IPS-18c (cell line): ENCODE measurements around the gene MAP2K3.
"Not testable (repeated sequence)": the region's sequence is repeated elsewhere in the genome, so short reads cannot be mapped to it uniquely, and the experiment has no call there.

ENCODE experiments used
- H3K4me3 ChIP-seq: 2 replicates; pipeline ENCODE4 v1.7.0; 2013; ENCODE audit warnings: low read depth, mild to moderate bottlenecking, low read length, moderate library complexity; ENCODE audit not compliant: insufficient read depth
- H3K9me3 ChIP-seq: one replicate; pipeline ENCODE4 v1.6.1; 2013; ENCODE audit warnings: mild to moderate bottlenecking, low read length, moderate library complexity; ENCODE audit not compliant: control insufficient read depth, insufficient read depth

MAP2K3 gene

DNA sequence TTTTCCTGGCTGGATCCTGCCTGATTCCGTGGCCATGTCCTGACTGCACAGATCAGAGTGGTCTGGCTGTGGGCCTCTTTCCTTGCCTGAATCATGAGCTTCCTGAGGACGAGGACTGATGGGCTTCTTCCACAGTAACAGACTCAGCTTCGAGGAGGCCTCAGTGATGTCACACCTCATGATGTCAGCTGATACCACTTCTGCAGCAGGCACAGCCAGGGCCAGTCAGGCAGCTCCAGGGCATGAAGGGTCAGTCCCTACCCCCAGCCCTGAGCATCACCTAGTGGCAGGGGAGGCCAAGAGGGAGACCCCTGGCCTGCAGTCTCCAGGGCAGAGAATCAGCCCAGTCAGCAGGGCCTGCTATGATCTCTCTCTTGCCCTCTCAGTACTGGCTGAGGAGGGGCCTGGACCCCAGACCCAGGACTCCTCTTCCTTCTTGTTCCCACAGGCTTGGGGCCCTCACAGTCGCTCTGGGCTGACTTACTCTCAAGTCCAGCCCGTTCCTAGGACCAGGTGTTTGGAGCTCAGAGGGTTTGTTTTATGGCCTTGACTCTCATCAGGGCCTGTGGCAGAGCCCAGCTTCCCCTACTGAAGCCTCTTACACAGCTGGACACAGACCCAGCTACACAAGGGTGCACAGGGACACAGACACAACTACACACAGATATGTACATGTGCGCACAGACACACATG, 65.0 kb downstream of the MAP2K3 start:
- H3K9me3 ChIP-seq, H3K4me3 ChIP-seq: not testable (repeated sequence)

GRCh38 chr17:21350495-21350894, 66.0 kb downstream of the MAP2K3 start:
- not testable (repeated sequence) for H3K9me3 ChIP-seq, H3K4me3 ChIP-seq

DNA sequence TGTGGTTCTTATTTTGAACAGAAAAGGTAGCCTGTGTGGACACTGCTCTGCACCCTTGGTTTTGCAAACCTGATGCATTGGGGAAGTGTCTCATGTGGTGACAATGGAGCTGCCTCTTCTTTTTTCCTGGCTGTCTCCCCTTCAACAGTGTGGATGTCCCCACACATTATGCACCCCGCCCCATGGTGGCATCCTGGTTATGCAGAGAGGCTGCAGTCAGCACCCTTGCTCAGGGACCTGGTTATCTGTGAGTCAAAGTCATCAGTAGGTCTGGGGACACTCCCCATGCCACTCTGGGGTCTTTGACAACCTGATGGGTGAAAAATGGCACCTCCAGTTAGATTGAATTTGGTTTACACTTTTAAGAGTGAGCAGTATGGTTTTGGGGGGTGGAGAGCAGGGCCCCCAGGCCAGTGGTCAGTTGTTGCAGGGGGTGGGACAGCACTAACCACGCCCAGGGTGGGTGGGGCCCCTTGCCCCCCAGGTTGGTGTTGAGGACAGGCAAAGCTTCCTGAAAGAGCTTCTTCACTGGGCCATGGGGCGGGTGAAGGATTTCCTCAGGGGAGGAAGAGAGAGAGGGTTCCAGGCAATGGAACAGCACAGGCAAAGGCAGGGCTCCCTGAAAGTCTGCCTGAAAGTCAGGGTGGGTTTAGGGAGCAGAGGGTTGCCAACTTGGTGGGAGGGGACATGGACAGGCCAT, 67.0 kb downstream of the MAP2K3 start:
- Histone ChIP-seq H3K9me3 (no peaks in the 10 kb centered on the region), H3K4me3 (no peak overlapping the region)

DNA sequence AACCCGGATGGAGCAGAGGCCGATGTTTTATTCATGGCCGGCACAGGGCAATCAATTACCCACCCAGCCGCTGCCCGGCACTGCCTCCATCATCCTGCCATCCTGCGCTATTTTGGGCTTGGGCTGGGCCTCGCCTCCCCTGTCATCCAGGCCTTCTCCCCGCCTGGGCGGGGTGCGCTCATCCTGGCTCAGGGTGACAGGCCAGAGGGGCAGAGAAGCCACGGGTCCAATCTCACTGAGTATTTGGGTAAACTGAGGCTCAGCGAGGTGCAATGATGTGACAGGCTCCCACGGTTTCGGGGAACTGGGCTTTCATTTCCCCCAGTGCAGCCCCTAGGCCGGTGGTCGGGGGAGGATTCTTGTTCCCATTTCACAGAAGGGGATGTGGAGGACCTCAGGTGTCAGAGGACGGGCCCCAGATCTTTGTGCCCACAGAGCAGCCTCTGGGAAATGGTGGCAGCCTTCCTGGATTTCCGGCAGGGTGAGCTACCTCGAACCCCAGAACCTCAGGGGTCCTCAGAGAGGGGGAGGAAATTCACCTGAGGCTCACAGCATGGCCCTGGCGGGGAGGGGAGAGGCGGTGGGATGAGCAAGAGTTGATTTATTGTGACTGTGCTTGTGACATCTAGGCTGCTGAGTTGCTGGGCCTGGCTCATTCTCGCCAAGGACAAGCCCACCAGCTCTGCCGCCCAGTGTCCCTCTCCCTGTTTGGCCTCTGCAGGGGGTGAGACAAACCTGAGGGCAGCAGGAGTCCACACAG, 67.9 kb downstream of the MAP2K3 start:
- no peaks in the 10 kb centered on the region for H3K9me3 ChIP-seq
- no peak overlapping the region for H3K4me3 ChIP-seq

GRCh38 chr17:21352981-21353265, 68.4 kb downstream of the MAP2K3 start:
- H3K9me3 ChIP-seq: no peaks in the 10 kb centered on the region
- H3K4me3 ChIP-seq: no peak overlapping the region

DNA sequence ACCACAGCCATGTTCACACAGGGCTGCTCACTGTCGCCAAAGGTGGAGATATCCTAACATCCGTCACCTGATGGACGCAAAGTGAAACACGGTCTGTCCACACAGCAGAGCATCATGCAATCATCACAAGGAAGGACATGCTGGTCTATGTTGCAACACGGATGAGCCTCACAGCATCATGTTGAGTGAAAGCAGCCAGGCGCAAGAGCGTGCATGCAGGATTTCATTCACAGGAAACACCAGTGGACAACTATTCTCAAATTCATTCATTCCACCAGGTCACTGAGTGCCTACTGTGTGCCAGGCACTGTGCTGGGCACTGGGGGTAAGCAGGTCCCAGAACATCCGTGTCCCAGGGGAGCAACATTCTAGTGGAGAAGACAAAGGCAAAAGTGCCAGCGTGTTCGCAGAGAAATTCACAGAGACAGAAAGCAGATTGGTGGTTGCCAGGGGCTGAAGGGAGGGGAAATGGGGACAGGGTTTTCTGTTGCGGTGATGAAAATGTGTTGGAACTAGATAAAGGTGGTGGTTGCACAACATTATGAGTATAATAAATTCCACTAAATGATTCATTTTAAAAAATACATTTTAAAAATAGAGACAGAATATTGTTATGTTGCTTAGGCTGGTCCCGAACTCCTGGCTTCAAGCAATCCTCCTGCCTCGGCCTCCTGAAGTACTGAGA, 69.0 kb downstream of the MAP2K3 start:
- Histone ChIP-seq H3K4me3 (no peak overlapping the region), H3K9me3 (no peaks in the 10 kb centered on the region)

GRCh38 chr17:21354796-21355385, 70.4 kb downstream of the MAP2K3 start:
- no peaks in the 10 kb centered on the region for H3K9me3 ChIP-seq

GRCh38 chr17:21355586-21355985, 71.1 kb downstream of the MAP2K3 start:
- no peak overlapping the region for H3K4me3 ChIP-seq

More at GRCh38 chr17:21354796-21355385, 70.4 kb downstream of the MAP2K3 start:
- H3K4me3 ChIP-seq: no peak overlapping the region

GRCh38 chr17:21356537-21357127, 72.1 kb downstream of the MAP2K3 start:
- no peaks in the 10 kb centered on the region for H3K9me3 ChIP-seq
- H3K4me3 ChIP-seq: no peak overlapping the region

More at GRCh38 chr17:21355586-21355985, 71.1 kb downstream of the MAP2K3 start:
- no peaks in the 10 kb centered on the region for H3K9me3 ChIP-seq

GRCh38 chr17:21357281-21357680, 72.8 kb downstream of the MAP2K3 start:
- Histone ChIP-seq H3K4me3 (no peak overlapping the region), H3K9me3 (no peaks in the 10 kb centered on the region)

GRCh38 chr17:21357696-21358656, 73.5 kb downstream of the MAP2K3 start:
- no peak overlapping the region for H3K4me3 ChIP-seq
- no peaks in the 10 kb centered on the region for H3K9me3 ChIP-seq

DNA sequence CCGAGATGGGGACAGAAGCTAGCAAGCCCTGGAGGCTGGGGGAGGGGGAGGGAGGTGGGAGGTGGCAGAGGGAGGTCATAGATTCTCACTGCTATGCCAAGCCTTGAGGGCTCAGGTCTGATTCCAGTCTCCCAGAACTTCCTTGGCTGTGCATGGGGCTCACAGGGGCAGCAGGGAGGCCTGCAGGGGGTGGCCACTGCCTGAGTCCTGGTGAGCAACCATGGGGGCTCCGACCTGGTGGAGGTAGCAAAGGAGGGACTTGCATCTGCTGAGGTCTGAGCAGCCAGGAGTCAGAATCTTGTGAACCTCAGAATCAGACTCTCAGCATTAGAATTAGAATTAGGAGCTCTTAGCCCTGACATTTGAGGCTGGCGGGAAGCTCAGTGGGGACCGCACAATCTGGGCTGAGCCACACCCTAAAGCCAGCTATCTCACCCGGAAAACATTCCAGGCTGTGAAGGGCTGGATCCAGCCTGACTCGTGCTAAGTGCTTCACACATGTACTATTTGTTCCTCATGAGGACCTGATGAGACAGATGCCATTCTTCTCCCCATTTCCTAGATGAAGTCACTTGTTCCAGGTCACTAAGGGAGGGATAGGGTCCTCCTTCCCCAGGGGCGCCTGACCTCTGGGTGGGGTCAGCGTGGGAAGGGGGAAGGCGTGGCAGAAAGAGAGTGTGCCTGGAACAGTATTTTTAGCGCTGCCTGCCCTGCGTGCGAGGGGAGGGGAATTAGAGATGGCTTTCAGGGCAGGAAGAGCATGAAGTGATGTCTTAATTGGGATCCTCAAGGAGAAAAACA, 74.4 kb downstream of the MAP2K3 start:
- H3K4me3 ChIP-seq: no peak overlapping the region
- H3K9me3 ChIP-seq: no peaks in the 10 kb centered on the region

GRCh38 chr17:21359483-21359840, 75.0 kb downstream of the MAP2K3 start:
- no peak overlapping the region for H3K4me3 ChIP-seq
- H3K9me3 ChIP-seq: no peaks in the 10 kb centered on the region

GRCh38 chr17:21360048-21360447, 75.5 kb downstream of the MAP2K3 start:
- no peak overlapping the region for H3K4me3 ChIP-seq
- no peaks in the 10 kb centered on the region for H3K9me3 ChIP-seq

DNA sequence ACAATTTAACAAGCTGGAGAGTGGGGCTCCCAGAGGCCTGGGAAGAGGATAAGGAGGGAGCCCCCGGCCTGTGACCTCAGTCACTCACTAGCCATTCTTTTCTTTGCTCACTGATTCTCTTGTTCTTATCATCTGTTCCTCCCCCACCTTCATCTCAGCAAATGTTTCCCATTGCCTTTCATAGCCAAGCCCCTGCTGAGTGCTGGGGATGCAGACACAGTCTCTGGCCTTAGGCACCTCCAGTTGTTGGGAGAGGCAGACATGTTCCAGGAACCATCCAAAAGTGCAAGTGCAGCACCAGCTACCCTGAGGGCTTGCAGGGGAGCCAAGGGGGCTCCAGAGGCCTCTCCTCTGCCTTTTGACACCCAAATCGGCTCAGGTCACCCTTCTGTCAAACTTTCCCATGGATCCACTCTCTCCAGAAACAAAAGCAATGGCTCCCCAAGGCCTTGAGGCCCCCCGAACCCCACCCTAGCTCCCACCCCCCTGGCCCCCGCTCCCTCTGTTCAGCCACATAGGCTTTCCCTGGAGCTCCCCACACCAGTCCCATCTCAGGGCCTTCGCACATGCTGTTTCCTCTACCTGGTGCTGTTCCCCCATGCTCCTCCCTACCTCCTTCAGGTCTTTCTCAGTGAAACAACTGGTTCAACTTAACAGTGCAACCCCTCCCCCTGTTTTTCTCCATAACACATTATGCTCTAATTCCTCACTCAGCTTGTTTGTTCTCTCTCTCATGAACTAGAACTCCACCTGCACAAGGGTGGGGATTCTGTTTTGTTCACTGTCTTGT, 76.7 kb downstream of the MAP2K3 start:
- no peaks in the 10 kb centered on the region for H3K9me3 ChIP-seq
- no peak overlapping the region for H3K4me3 ChIP-seq
